AG09309 (cell line): ENCODE results near the gene NYAP2.

Experiments used
- DNase-seq: peaks from one replicate; pipeline ENCODE4 v3.0.0-alpha.2; 2010; ENCODE audit warnings: low read depth
- H3K4me3 ChIP-seq: 2 replicates; pipeline ENCODE4 v1.5.1; 2011; ENCODE audit warnings: mild to moderate bottlenecking, low read depth, low read length, moderate library complexity; ENCODE audit not compliant: control insufficient read depth
- CTCF ChIP-seq: IDR thresholded peaks from 2 replicates; pipeline ENCODE4 v1.5.1; 2011; ENCODE audit warnings: mild to moderate bottlenecking, low read depth, low read length, inconsistent platforms; ENCODE audit not compliant: insufficient read depth, control insufficient read depth; ENCODE audit errors: missing control alignments

The NYAP2 gene

GRCh38 chr2:225694664-225695063 is 295.2 kb downstream of the NYAP2 start:
- TF ChIP-seq CTCF: no peak
- H3K4me3 ChIP-seq: no peak overlapping the region
- no peak for DNase-seq

GRCh38 chr2:225697936-225698335 is 298.4 kb downstream of the NYAP2 start:
- H3K4me3 ChIP-seq: no peak overlapping the region
- DNase-seq: no peak
- TF ChIP-seq CTCF: no peak
